Stomach (tissue), 9 donors: ENCODE data around the gene CALY. TPM values are rescaled to one million over a fixed set of nuclear protein-coding genes. Genes with fewer than 3 reads are reported as not detected.

Experiments used
- DNase-seq, 2 donors: peaks; one replicate each; pipeline versions ENCODE4 v3.0.0 to v3.0.0-alpha.2; 2013 to 2019
- H3K27ac ChIP-seq, 5 donors: fragments of 200-600 bp in 4 of 5; sonication (generic) in 4 of 5; one replicate each; pipeline ENCODE4 v1.5.1; 2013 to 2019; ENCODE audit warnings: mild to moderate bottlenecking in 1 of 5, moderate library complexity in 1 of 5
- H3K27me3 ChIP-seq, 3 donors: fragments of 200-600 bp; sonication (generic); one replicate each; pipeline ENCODE4 v1.5.1; 2017 to 2019; ENCODE audit warnings: mixed run types in 1 of 3
- H3K36me3 ChIP-seq, 4 donors: fragments of 200-600 bp; sonication (generic); 1 replicate in 3 of 4; 2 replicates in 1 of 4; pipeline ENCODE4 v1.5.1; 2016 to 2019
- H3K4me1 ChIP-seq, 4 donors: fragments of 200-600 bp; sonication (generic); one replicate each; pipeline ENCODE4 v1.5.1; 2016 to 2019
- H3K4me3 ChIP-seq, 4 donors: fragments of 200-600 bp; sonication (generic) in 3 of 4; one replicate each; pipeline ENCODE4 v1.5.1; 2016 to 2019; ENCODE audit warnings: mild to moderate bottlenecking in 1 of 4
- H3K9me3 ChIP-seq, 4 donors: fragments of 200-600 bp; sonication (generic); one replicate each; pipeline ENCODE4 v1.5.1; 2016 to 2019
- CTCF ChIP-seq, 7 experiments: fragments of 450-650 bp in 4 of 7; fragments of 200-600 bp in 3 of 7; sonication (generic) in 3 of 7; IDR thresholded peaks; one replicate each; pipeline ENCODE4 v1.5.1; 2016 to 2019; ENCODE audit warnings: antibody characterized with exemption in 7 of 7, control low read depth in 2 of 7, mild to moderate bottlenecking in 1 of 7
- EP300 ChIP-seq: sonication (generic); formaldehyde crosslinking; IDR thresholded peaks from one replicate; pipeline ENCODE4 v1.6.1; 2017; ENCODE audit warnings: antibody characterized with exemption
- POLR2A ChIP-seq, 4 donors: fragments of 450-650 bp; IDR thresholded peaks; one replicate each; pipeline ENCODE4 v1.6.1; 2016; ENCODE audit warnings: antibody characterized with exemption in 4 of 4, control low read depth in 2 of 4, mild to moderate bottlenecking in 1 of 4, moderate library complexity in 1 of 4
- POLR2AphosphoS5 ChIP-seq, 3 donors: sonication (generic); formaldehyde crosslinking; IDR thresholded peaks; one replicate each; pipeline ENCODE4 v1.6.1; 2016; ENCODE audit warnings: antibody characterized with exemption in 3 of 3
- WGBS, 5 donors: extraction: QIAGEN DNeasy Blood & Tissue Kit in 3 of 5; methylation state at CpG; one replicate each; pipeline versions ENCODE4 v1.1.5 to v1.1.7; 2013 to 2018; 5-methylcytosine and 5-hydroxymethylcytosine counted together
- intact Hi-C: fragments of 100-400 bp; cut with DNase I; formaldehyde crosslinking; loops from one replicate; pipeline ENCODE4 v1.15.1; 2023; ENCODE audit warnings: low total_unique reads
- polyA plus RNA-seq, 3 donors: library from polyadenylated mRNA; stranded (reverse); fragments of 200-250 nt; gene quantifications; one replicate each; pipeline ENCODE4 v1.2.3, GENCODE V29; 2013
- total RNA-seq, 5 donors: library from RNA; depleted of rRNA; stranded (reverse); fragments of >200 nt; gene quantifications; one replicate each; pipeline versions ENCODE4 v1.1.0 to v1.2.3, GENCODE V29; 2014 to 2016
- donor health status: healthy with polysubstance abuse.
- donor health status: Bipolar disorder and iron deficiency.
- donor health status: healthy.

Gene CALY
- total and polyA plus RNA-seq, 8 donors, result 0.44 to 2.6 (median 1.4) TPM; not detected in 4

GRCh38 chr10:133327651-133328357 lies 8.9 kb downstream of the CALY start:
- WGBS, 5 donors, result 25 to 43% (median 37%) methylated on average over 6 to 12 of the region's 12 CpGs
- Histone ChIP-seq H3K4me3 (no peak overlapping the region), H3K36me3 (no peaks in the 10 kb centered on the region), H3K27ac (no peak overlapping the region), H3K27me3 (peaks cover 10 to 86% (median 64%) of the 10 kb centered on the region in 3 donors), H3K4me1 (peaks cover 32 to 36% (median 33%) of the 10 kb centered on the region in 4 donors), H3K9me3 (no peaks in the 10 kb centered on the region)
- intact Hi-C loops, result no loop called here
- DNase-seq, result no peak
- TF ChIP-seq CTCF (IDR thresholded peaks at IDR 0.05) (no peak), POLR2AphosphoS5 (IDR thresholded peaks at IDR 0.05) (no peak), POLR2A (IDR thresholded peaks at IDR 0.05) (no peak)

GRCh38 chr10:133326745-133327650 lies 9.7 kb downstream of the CALY start:
- DNase-seq, result no peak
- H3K27ac ChIP-seq, result no peak overlapping the region
- H3K4me1 ChIP-seq, result peaks cover 32 to 36% (median 33%) of the 10 kb centered on the region in 4 donors
- no peaks in the 10 kb centered on the region for H3K36me3 ChIP-seq
- 19 to 28% (median 26%) methylated on average over 15 to 28 of the region's 28 CpGs for WGBS, 5 donors
- peaks cover 8 to 78% (median 58%) of the 10 kb centered on the region in 3 donors for H3K27me3 ChIP-seq
- H3K9me3 ChIP-seq, result no peaks in the 10 kb centered on the region
- no peak overlapping the region for H3K4me3 ChIP-seq
- intact Hi-C loops, result no loop called here
- TF ChIP-seq EP300 (no peak), CTCF (IDR thresholded peaks at IDR 0.05) (no peak), POLR2A (IDR thresholded peaks at IDR 0.05) (no peak), POLR2AphosphoS5 (IDR thresholded peaks at IDR 0.05) (no peak)

GRCh38 chr10:133326223-133326551 lies 10.5 kb downstream of the CALY start:
- 26 to 42% (median 33%) methylated on average over 9 of the region's 9 CpGs for WGBS, 5 donors
- H3K27me3 ChIP-seq, result peaks cover 7 to 74% (median 52%) of the 10 kb centered on the region in 3 donors
- TF ChIP-seq EP300 (no peak), CTCF (IDR thresholded peaks at IDR 0.05) (no peak), POLR2A (IDR thresholded peaks at IDR 0.05) (no peak), POLR2AphosphoS5 (IDR thresholded peaks at IDR 0.05) (no peak)
- intact Hi-C loops, result no loop called here
- H3K4me3 ChIP-seq, result peak overlapping the region; percentile 40 to 48 (median 44)
- H3K9me3 ChIP-seq, result no peaks in the 10 kb centered on the region
- peaks cover 32 to 36% (median 33%) of the 10 kb centered on the region in 4 donors for H3K4me1 ChIP-seq
- no peaks in the 10 kb centered on the region for H3K36me3 ChIP-seq
- H3K27ac ChIP-seq, result peak overlapping the region in 1 of 5 donors; percentile 54
- DNase-seq, result no peak

GRCh38 chr10:133325440-133326222 lies 11.1 kb downstream of the CALY start:
- Histone ChIP-seq H3K27ac (peak overlapping the region in 1 of 5 donors; percentile 54), H3K9me3 (no peaks in the 10 kb centered on the region), H3K36me3 (no peaks in the 10 kb centered on the region), H3K4me1 (peaks cover 32 to 36% (median 33%) of the 10 kb centered on the region in 4 donors), H3K4me3 (peak overlapping the region; percentile 40 to 48 (median 44)), H3K27me3 (peaks cover 7 to 74% (median 52%) of the 10 kb centered on the region in 3 donors)
- intact Hi-C loops, result no loop called here
- no peak for TF ChIP-seq EP300
- WGBS, 5 donors, result 1 to 7% (median 3%) methylated on average over 40 to 90 of the region's 91 CpGs
- DNase-seq, result peak in 1 of 2 donors; percentile 58
